Measurements from ENCODE around the gene ERICH3. TPM values are rescaled to one million over a fixed set of nuclear protein-coding genes. Genes with fewer than 3 reads are reported as not detected.

ERICH3 gene
- total RNA-seq, 1 donor, result not detected

DNA sequence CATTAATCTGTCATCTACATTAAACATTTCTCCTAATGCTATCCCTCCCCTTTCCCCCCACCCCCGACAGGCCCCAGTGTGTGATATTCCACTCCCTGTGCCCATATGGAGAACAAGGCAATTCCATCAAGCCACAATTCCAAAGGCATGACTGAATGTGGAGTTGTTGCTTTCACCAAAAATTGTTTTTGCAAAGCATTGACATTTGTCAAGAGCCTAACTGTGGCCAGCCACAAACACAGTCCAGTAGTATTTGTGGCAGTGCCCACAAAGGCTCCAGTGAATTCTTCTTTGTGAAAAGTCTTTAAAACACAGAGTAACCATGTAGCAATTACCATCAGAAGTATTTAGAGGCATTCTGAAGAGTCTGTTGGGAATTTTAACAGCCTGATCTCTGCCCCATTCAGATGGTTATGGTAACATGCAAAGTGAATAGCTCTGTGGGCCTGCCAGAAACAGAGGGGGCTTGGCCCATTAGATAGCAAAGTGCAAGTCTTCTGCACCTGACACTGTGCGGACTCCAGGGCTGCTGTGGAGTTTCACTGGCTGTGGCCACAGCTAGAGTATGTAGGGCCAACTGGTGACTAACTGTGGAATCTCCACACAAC lies 149.6 kb downstream of the ERICH3 start:
- no peak for DNase-seq (ENCODE audit: insufficient read length, low spot score, missing footprints)
- no peak overlapping the region for H3K4me2 ChIP-seq (ENCODE audit: insufficient read depth, low read length)
- no peaks in the 10 kb centered on the region for H3K36me3 ChIP-seq (ENCODE audit: insufficient read depth, low read length)
- H3K27ac ChIP-seq (ENCODE audit: low read depth, low read length), result no peak overlapping the region
- H3K9me3 ChIP-seq (ENCODE audit: low read depth, low read length), result no peaks in the 10 kb centered on the region
- H3K4me3 ChIP-seq (ENCODE audit: insufficient read depth, low read length), result no peak overlapping the region
- H3K27me3 ChIP-seq (ENCODE audit: insufficient read depth, low read length), result no peaks in the 10 kb centered on the region
- TF ChIP-seq, protein P1, sequence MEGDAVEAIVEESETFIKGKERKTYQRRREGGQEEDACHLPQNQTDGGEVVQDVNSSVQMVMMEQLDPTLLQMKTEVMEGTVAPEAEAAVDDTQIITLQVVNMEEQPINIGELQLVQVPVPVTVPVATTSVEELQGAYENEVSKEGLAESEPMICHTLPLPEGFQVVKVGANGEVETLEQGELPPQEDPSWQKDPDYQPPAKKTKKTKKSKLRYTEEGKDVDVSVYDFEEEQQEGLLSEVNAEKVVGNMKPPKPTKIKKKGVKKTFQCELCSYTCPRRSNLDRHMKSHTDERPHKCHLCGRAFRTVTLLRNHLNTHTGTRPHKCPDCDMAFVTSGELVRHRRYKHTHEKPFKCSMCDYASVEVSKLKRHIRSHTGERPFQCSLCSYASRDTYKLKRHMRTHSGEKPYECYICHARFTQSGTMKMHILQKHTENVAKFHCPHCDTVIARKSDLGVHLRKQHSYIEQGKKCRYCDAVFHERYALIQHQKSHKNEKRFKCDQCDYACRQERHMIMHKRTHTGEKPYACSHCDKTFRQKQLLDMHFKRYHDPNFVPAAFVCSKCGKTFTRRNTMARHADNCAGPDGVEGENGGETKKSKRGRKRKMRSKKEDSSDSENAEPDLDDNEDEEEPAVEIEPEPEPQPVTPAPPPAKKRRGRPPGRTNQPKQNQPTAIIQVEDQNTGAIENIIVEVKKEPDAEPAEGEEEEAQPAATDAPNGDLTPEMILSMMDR (IDR thresholded peaks at IDR 0.05; ENCODE audit: extremely low read depth, low read depth, low read length), result no peak
- no peaks in the 10 kb centered on the region for H3K79me2 ChIP-seq (ENCODE audit: insufficient read depth, low read length)
- no peak overlapping the region for H2AFZ ChIP-seq (ENCODE audit: low read length)
- H3K4me1 ChIP-seq (ENCODE audit: insufficient read depth, low read length), result no peaks in the 10 kb centered on the region
- no peaks in the 10 kb centered on the region for H4K20me1 ChIP-seq (ENCODE audit: insufficient read depth, low read length)

DNA sequence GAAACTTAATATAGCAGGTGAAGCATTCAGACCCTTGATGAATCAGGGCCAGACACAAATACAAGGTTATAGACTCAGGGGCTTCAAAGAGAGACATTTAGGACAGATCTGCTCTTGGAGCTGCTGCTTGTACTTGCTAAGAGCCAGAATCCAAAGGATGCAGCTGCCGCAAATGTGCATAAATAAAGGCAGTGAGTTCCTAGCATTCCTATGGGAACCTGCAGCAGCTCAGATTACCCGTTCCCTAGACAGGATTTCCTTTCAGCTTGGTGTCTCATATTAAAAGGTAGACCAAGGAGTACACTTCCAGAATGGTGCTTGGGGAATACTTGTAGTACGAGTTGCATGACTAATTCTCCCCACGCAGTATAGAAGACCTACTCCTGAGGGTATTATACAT lies 151.4 kb downstream of the ERICH3 start:
- no peak overlapping the region for H3K4me3 ChIP-seq (ENCODE audit: insufficient read depth, low read length)
- no peak overlapping the region for H3K27ac ChIP-seq (ENCODE audit: low read depth, low read length)
- DNase-seq (ENCODE audit: insufficient read length, low spot score, missing footprints), result no peak
- no peaks in the 10 kb centered on the region for H3K27me3 ChIP-seq (ENCODE audit: insufficient read depth, low read length)
- no peaks in the 10 kb centered on the region for H3K4me1 ChIP-seq (ENCODE audit: insufficient read depth, low read length)
- no peaks in the 10 kb centered on the region for H3K36me3 ChIP-seq (ENCODE audit: insufficient read depth, low read length)
- no peaks in the 10 kb centered on the region for H4K20me1 ChIP-seq (ENCODE audit: insufficient read depth, low read length)
- no peaks in the 10 kb centered on the region for H3K79me2 ChIP-seq (ENCODE audit: insufficient read depth, low read length)
- H3K4me2 ChIP-seq (ENCODE audit: insufficient read depth, low read length), result no peak overlapping the region
- TF ChIP-seq, protein P1 (IDR thresholded peaks at IDR 0.05; ENCODE audit: extremely low read depth, low read depth, low read length), result no peak
- no peak overlapping the region for H2AFZ ChIP-seq (ENCODE audit: low read length)
- no peaks in the 10 kb centered on the region for H3K9me3 ChIP-seq (ENCODE audit: low read depth, low read length)

Other genes with a start within 250 kb of the ERICH3 start
- gene LRRC53, start 161.2 kb downstream of the ERICH3 start, total RNA-seq, result not detected in 2 replicates
- 33.9 and 35.1 TPM in 2 replicates for gene CRYZ, start 59.3 kb upstream of the ERICH3 start, total RNA-seq
- gene TYW3, start 59.4 kb upstream of the ERICH3 start, total RNA-seq, result 17.4 TPM in 2 replicates

Measured in osteoblast (primary cell).